ENCODE data around the gene FAM107A.

FAM107A gene

DNA sequence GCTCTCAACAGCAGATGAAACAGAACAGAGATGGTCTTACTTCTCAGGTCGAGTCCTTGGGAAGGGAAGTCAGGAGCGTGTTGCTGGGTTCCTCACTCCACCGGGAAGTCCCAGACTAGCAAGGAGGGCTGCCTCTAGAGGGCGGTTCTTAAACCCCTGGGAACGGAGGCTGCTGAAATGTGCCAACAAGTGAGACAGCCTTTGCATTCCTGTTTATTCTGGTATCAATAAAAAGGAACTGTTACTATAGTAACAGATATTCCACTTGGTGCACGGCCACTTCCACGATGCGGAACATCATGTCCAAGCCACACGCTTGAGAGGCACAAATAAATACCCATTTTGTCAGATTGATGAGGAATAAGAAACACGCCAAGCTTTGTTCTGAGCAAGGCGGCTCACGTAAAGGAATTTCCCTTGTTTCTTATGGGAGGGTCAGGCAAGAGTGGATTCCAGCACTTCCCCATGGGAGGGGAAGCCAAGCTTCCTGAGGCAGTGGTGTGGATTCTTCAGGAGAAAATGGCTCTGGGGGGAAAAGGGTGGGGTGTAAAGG lies at the start of gene FAM107A:
Gene FAM107A (minus strand): TSS at position 123 of the 553 bp plus-strand sequence. CDS start 7,531 bp downstream, outside the sequence.
- no peak for DNase-seq

DNA sequence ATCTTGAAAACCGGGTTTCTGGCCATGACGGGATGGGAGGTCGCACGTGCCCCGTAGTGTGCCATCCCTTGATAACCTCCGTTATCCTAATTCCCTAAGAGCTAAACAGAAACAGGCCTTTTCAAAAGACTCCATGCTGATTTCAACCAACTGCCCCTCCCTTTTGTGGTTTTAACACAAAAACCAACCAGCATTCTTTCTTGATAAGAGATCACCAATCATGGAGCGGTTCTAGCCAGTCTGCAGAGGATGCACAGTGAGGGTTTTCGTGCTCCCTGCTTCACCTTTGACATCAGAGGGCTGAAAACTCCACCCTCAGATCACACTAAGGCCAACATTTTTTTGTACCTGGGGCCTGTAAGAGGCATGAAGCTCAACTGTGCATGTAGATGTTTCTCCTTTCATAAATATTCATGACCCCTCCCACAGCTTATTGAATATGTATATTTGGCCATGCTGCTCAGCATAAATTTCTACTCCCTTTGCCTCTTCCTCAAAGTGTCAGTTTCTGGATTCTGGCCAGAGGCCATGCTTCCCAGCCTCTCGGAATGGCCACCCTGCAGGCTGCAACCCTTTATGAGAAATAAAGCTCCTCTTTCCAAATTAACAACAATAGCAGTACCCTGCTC lies 48.1 kb upstream of the FAM107A start:
- no peak for DNase-seq

- DNase-seq: no peak
Measured at GRCh38 chr3:58624550-58624949, 47.4 kb upstream of the FAM107A start.

DNA sequence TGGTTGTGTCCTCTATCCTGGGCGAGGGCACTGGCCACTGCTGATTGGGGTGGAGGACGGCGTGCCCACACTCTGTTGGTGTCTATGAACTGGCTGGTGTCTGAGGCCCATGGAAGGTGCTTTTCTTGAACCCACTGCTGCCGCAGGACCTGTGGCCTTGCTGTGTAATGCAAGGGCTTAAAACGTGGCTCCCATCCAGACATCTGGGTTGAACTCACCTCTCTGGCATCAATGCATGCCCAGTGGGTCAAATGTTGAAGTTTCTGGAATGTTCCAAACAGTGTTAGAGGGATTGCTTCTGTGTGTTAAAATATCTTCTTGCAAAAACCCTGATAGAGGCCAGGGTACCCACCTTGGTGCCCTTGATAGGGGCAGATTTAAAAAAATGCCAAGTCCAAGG lies 46.8 kb upstream of the FAM107A start:
- no peak for DNase-seq

- DNase-seq: no peak
Measured at GRCh38 chr3:58623478-58623877, 46.3 kb upstream of the FAM107A start.

DNA sequence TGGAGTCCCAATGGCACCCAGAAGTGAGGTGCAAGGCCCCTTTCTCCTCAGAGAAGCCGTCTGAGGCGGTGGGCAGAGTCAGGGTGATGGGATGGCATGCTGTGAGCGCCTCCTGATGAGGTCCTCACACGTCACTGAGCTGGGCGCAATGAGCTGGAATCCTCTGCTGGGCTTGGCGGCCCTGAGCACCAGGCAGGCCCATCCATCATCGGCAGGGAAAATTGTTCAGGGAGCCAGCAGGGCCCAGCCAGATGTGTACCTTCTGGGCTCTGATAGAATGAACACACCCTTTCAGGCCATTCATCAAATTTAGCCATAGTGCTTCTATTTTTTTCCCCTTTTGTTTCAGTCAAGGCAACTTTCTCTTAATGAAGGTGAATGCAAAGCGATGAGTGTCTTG lies 45.7 kb upstream of the FAM107A start:
- DNase-seq: no peak

DNA sequence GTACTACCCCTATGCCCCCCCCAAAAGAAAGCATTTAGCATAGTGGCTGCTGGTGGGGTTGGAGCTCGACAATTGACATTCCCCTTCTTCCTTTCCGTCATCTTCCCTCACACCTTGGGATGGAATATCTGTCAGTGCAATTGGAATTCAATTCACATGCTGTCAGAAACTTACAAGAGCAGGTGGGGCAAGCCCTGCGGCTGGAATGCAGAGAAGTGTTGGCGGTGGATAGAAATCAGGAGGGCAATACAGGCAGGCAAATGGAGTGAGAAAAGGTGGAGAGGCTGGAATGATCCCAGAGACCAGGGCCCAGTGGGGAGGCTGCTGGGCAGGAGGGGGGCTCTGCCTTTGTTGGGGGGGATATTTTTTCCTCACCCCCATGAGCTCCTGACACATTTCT lies 45.2 kb upstream of the FAM107A start:
- no peak for DNase-seq

DNA sequence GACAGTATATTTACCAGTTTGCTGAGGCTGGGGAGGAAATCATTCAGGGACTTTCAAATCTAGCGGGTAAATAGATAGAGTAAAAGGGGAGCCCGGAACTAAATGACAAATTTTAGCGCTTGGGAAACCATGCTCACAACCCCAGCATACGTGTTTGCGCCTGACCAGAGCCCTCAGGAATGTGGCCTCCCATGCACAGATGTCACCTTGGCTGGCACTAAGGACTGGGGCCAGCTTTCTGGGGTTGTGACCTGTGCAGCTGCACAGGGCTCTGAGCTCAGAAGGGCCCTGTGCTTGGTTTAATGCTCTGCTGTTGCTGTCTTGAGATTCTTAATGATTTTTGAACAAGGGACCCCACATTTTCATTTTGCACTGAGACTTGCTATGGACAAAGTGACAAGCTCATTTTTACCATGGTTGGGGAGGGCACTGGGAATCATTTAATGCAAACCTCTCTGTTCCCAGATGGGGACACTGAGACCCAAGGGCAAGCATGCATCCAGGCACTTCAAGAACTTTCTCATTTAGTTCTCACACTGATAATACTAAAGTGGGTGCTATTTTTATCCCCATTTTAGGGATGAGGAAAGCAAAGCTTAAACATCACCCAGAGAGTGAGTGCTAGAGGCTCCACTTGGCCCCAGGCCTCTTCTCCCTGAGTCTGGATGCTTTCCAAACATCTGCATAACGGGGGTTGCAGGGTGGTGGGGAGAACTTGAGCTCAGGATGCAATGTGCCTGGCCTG lies 44.1 kb upstream of the FAM107A start:
- DNase-seq: no peak

DNA sequence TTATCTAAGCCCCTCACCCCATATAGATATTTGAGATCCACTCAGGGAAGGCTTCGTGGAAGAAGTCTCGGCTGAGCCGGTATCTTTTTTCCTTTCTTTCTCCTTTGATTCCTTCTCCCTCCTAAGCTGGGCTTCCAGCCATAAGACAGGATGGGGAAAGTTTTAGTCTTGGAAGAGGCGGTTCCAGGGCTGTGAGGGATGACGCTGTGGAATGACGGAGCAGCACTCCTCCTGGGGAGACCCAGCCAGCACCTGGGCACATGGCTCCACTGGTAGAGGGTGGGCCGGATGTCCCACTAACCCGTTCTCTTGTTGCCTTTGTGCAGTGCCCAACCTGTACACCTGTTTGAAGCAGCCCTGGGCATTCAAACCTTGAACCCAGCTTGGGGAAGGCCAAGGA lies 43.2 kb upstream of the FAM107A start:
- DNase-seq: no peak

DNA sequence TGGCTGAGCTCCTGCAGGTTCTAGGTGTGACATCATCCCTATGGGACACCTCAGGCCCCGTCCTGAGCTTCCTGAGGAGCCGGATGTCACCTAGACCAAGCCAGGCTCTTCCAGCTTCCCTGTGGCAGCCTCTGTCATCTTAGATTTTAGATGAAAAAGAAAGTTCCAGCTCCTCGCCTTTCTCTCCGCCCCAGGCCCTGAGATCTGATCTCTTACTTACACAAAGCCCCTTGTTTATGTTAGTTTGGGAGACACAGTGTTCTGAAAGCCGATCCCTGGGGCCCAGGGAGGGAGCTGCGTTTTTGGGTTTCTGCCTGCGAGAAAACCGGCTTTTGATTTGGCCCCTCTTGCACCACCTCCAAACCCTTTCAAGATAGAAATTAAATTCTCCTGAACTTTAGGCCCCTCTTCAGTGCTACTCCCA lies 40.2 kb upstream of the FAM107A start:
- no peak for DNase-seq

DNA sequence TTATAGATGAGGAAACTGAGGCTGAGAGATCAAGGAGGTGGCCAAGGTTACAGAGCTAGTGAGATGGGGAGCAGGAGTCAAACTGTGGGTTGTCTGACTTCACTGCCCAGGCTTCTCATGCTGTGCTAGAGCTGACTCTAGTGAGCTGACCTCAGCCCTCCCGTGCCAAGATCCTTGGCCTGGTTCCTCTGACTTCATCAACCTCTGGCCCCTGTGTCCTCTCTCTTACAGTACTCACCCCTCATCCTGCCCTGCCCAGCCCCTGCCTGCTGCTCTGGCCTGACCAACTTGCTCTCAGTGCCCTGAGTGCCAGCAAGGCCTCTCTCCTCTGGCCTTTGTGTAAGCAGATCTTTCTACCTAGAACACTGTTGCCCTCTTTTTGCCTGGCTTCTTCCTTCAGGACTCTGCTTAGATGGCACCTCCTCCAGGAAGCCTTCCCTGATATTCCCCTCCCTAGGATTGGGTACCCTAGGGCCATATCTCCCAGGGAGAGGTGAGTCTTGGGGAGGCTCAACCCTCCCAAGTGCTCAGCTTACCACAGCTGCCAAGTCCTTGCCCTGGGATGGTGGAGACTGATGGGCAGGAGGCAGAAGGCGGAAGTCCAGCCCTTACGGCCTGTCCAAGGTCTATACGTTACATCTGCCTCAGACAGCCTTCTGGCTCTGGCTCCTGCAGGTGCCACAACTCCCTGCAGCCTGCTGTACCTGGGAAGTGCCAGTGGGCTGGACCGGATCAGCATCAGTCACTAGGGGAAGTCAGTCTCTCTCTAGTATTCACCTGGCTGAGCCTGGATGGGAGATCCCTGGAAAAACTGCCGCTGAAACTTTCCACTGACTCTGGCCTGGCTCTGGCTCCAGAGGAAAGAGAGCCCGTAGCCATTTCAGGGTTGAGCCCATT lies 36.3 kb upstream of the FAM107A start:
- DNase-seq: no peak

DNA sequence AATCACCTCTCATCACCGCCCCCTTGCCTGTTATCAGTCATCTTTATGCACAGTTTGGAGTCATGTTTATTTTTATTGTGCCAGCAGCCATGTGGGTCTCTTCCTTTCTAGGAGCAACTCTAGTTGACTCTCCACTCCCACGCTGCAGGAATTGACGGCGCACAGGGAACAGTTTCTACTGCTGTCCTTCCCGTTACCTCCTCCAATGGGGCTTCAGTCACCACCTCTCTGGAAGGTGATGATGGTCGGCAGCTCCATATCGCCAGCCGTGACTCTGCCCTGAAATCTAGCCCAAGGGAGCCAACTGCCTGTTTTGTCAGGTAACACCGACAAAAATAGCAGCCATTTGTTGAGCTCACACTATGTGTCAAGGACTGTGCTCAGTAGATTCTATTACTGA lies 35.6 kb upstream of the FAM107A start:
- no peak for DNase-seq

DNA sequence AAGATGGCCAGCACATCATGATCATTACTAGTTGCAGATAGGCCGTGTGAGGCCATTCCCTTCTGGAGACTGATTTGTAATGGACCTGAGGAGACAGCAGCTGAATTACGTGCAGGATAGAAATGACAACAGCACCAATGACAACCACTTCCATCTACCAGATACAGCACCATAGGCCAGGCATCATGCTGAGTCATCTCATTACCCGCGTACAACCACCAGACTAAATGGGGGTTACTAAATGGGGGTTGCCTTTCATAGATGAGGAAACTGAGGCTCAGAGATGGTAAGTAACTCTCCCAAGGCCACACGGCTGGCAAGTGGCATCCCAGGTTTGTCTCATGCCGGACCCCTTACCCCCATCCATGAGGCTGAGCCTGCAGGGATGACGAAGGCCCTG lies 32.8 kb upstream of the FAM107A start:
- no peak for DNase-seq

DNA sequence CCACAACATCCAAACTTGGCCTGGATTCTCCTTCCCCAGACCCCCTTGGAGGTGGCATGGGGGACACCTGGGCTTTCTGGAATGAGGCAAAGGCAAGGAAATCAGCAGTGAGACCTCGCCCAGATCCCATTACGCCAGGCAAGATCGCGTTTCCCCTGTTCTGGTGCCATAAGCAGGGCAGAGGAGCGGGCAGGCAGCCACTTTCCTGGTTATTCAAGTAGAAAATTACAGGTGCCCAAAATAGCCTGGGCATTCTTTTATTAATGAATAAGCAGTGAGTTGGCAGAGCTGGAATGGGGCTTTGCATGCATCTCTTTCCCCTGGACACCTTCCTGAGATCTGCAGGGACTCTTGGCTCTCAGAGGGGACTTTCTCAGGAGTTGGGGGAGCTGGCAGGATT lies 31.5 kb upstream of the FAM107A start:
- no peak for DNase-seq

GRCh38 chr3:58607816-58608215 lies 30.6 kb upstream of the FAM107A start:
- peak; percentile 51 for DNase-seq

- DNase-seq: no peak
Measured at GRCh38 chr3:58606693-58607092, 29.5 kb upstream of the FAM107A start.

DNA sequence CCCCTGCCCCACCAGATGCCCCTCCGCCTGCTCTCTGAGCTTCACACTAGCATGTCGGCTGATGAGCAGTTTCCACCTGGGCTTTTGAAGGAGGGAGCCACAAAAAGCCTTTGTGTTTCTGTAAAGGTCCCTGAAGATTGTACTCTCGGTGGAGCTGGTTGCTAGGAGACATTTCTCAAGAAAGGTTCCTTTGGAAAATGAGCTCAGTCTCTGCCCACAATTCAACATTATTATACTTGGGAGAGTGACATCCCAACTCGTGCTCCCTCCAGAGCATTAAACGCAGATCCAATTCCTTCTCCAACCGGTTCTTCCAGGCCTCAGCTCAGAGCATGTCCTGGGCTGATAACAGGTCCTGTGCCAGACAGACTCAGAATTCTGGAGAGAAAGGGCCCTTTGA lies 26.8 kb upstream of the FAM107A start:
- no peak for DNase-seq

GRCh38 chr3:58603606-58604005 lies 26.4 kb upstream of the FAM107A start:
- no peak for DNase-seq

DNA sequence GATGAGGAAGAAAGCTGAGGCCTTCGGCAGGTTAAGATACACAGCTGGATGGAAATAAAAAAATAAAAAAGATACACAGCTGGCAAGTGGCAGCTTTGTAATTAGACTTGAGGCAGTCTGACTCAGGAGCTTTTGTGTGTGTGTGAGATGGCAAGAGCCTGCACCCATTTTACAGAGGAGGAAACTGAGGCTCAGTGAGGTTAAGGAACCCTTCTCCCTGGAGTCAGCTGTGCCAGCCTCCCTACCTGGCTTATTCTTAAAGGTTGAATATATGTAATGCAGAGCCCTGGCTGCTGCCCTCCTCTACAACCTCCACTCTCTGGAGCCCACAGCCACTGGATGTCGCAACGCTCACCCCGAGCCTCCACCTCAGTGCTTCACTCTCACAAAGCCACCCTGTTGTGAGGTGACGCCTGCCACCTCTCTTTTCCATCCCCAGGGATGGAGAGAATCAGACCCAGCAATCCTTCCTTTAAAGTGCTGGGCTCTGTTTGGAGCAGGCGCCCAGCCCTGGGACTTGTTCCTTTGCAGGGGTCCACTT lies 20.6 kb upstream of the FAM107A start:
- DNase-seq: peak; percentile 46

- no peak for DNase-seq
Measured at GRCh38 chr3:58596834-58597518, 19.8 kb upstream of the FAM107A start.

DNA sequence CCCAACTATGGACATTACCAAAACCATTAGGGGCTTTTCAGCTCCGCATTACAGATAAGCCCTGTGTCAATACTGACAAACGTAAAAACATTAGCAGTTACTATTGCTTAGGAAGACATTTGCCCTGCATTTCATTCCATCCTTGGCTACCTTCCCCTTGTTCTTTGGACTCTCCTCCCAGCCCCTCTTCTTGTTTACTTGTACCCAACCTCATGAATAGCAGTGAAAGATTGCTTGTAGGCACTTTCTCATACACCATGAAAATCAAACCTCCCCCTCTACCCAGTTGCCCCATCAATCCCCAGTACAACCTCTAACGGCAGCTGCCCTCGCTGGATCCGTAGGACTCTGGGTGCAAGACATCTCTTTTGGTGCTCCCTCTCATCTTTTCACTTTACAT lies 16.9 kb upstream of the FAM107A start:
- DNase-seq: no peak

Data from NK-92 treated with Interleukin-12 subunit alpha and Interleukin-12 subunit beta, amount 100 ng/mL, for 24 hours (cell line).